Esophagus squamous epithelium (tissue), 5 donors: ENCODE measurements around the gene NCKAP5. TPM values are rescaled to one million over a fixed set of nuclear protein-coding genes. Genes with fewer than 3 reads are reported as not detected.

Experiments
- DNase-seq: peaks from one replicate; lab custom pipeline; 2025; lab: John Stamatoyannopoulos, UW
- H3K27ac ChIP-seq, 4 donors: fragments of 200-600 bp; sonication (generic); one replicate each; pipeline ENCODE4 v1.5.1; 2016 to 2019; ENCODE audit warnings: mild to moderate bottlenecking in 1 of 4
- H3K27me3 ChIP-seq, 4 donors: fragments of 200-600 bp; sonication (generic); 1 replicate in 3 of 4; 2 replicates in 1 of 4; pipeline versions ENCODE4 v1.5.1 to v1.6.0; 2017 to 2021; ENCODE audit warnings: antibody characterized with exemption in 1 of 4
- H3K36me3 ChIP-seq, 3 donors: fragments of 200-600 bp; sonication (generic); one replicate each; pipeline ENCODE4 v1.5.1; 2016 to 2019
- H3K4me1 ChIP-seq, 3 donors: fragments of 200-600 bp; sonication (generic); one replicate each; pipeline ENCODE4 v1.5.1; 2017 to 2019
- H3K4me3 ChIP-seq, 4 donors: fragments of 200-600 bp; sonication (generic); 1 replicate in 3 of 4; 2 replicates in 1 of 4; pipeline ENCODE4 v1.5.1; 2016 to 2019; ENCODE audit warnings: mild to moderate bottlenecking in 2 of 4, moderate library complexity in 1 of 4
- H3K9me3 ChIP-seq, 3 donors: fragments of 200-600 bp; sonication (generic); one replicate each; pipeline ENCODE4 v1.5.1; 2016 to 2019
- CTCF ChIP-seq, 6 experiments: fragments of 450-650 bp in 4 of 6; fragments of 200-600 bp in 2 of 6; sonication (generic) in 2 of 6; IDR thresholded peaks; one replicate each; pipeline ENCODE4 v1.5.1; 2016 to 2019; ENCODE audit warnings: antibody characterized with exemption in 6 of 6, mild to moderate bottlenecking in 4 of 6, moderate library complexity in 4 of 6
- POLR2A ChIP-seq, 4 donors: fragments of 450-650 bp; IDR thresholded peaks; one replicate each; pipeline ENCODE4 v1.6.1; 2017; ENCODE audit warnings: antibody characterized with exemption in 4 of 4, mild to moderate bottlenecking in 4 of 4, moderate library complexity in 3 of 4
- WGBS, 2 donors: methylation state at CpG; one replicate each; pipeline ENCODE4 v1.1.5; 2018; 5-methylcytosine and 5-hydroxymethylcytosine counted together
- intact Hi-C: fragments of 100-400 bp; cut with DNase I; formaldehyde crosslinking; loops from one replicate; pipeline ENCODE4 v1.15.0; 2022
- total RNA-seq, 4 donors: library from RNA; depleted of rRNA; stranded (reverse); fragments of >200 nt; gene quantifications; one replicate each; pipeline ENCODE4 v1.1.0, GENCODE V29; 2016
- donor health status: DM: yes; HTN: yes; CAD: no.

NCKAP5 gene
- total RNA-seq, 4 donors from 2014 or later: 4.5 to 6.9 (median 5.3) TPM

DNA sequence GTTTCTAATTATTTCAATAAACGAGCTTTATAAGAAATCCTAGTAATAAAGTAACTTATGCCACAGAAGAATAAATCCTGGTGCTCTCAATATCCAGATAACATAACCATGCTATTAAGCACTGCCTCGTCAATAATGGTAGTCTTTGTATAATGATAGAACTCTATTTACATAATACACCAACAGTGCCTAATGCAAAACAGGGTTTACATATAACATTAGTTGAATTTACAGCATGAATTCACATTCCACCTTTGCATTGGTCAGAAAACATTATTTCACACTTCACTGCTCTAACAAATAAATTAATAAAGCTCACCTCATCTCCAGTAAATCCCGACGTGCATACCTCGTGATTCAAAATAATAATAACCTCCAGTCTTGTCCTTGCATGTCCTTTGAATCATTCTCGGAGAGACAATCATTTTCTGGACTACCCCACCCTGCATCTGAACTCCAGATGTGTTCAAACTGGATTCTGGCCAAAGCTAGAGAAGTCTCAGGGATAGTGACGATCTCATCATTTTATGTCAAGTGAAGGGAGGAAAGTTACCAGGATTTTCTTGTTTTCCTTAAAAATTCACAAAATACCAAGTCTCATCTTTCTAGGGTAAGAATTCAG lies 189.2 kb downstream of the NCKAP5 start:
- Histone ChIP-seq H3K9me3 (no peaks in the 10 kb centered on the region), H3K4me1 (peaks cover 0 to 17% (median 4%) of the 10 kb centered on the region in 3 donors)

GRCh38 chr2:133378386-133378785 lies 189.9 kb downstream of the NCKAP5 start:
- Histone ChIP-seq H3K4me3 (no peak overlapping the region), H3K27me3 (no peaks in the 10 kb centered on the region), H3K36me3 (no peaks in the 10 kb centered on the region), H3K27ac (no peak overlapping the region), H3K4me1 (peaks cover 0 to 17% (median 4%) of the 10 kb centered on the region in 3 donors), H3K9me3 (no peaks in the 10 kb centered on the region)
- intact Hi-C loops: no loop called here
- no peak for TF ChIP-seq POLR2A (IDR thresholded peaks at IDR 0.05)
- no peak for TF ChIP-seq CTCF (IDR thresholded peaks at IDR 0.05)
- WGBS, 2 donors: 62 to 100% methylated on average over 1 of the region's 1 CpG
- DNase-seq: no peak

More for the DNA sequence above, 189.2 kb downstream of the NCKAP5 start:
- H3K36me3 ChIP-seq: no peaks in the 10 kb centered on the region
- intact Hi-C loops: no loop called here
- TF ChIP-seq CTCF (IDR thresholded peaks at IDR 0.05) (no peak), POLR2A (IDR thresholded peaks at IDR 0.05) (no peak)
- no peak overlapping the region for H3K27ac ChIP-seq
- DNase-seq: no peak
- 27 to 40% methylated on average over 7 of the region's 7 CpGs for WGBS, 2 donors
- H3K27me3 ChIP-seq: no peaks in the 10 kb centered on the region
- H3K4me3 ChIP-seq: no peak overlapping the region

GRCh38 chr2:133377599-133377998 lies 190.7 kb downstream of the NCKAP5 start:
- H3K36me3 ChIP-seq: no peaks in the 10 kb centered on the region
- H3K9me3 ChIP-seq: no peaks in the 10 kb centered on the region
- DNase-seq: no peak
- no peak overlapping the region for H3K4me3 ChIP-seq
- TF ChIP-seq POLR2A (IDR thresholded peaks at IDR 0.05): no peak
- no peak for TF ChIP-seq CTCF (IDR thresholded peaks at IDR 0.05)
- H3K27me3 ChIP-seq: no peaks in the 10 kb centered on the region
- WGBS, 2 donors: 55 to 71% methylated on average over 2 of the region's 2 CpGs
- H3K4me1 ChIP-seq: peaks cover 0 to 17% (median 4%) of the 10 kb centered on the region in 3 donors
- intact Hi-C loops: no loop called here
- H3K27ac ChIP-seq: no peak overlapping the region

GRCh38 chr2:133377021-133377481 lies 191.2 kb downstream of the NCKAP5 start:
- H3K9me3 ChIP-seq: no peaks in the 10 kb centered on the region
- no peak for DNase-seq
- H3K36me3 ChIP-seq: no peaks in the 10 kb centered on the region
- no peak for TF ChIP-seq POLR2A (IDR thresholded peaks at IDR 0.05)
- no peak overlapping the region for H3K27ac ChIP-seq
- H3K4me1 ChIP-seq: peaks cover 0 to 17% (median 4%) of the 10 kb centered on the region in 3 donors
- no peak overlapping the region for H3K4me3 ChIP-seq
- intact Hi-C loops: no loop called here
- H3K27me3 ChIP-seq: no peaks in the 10 kb centered on the region

DNA sequence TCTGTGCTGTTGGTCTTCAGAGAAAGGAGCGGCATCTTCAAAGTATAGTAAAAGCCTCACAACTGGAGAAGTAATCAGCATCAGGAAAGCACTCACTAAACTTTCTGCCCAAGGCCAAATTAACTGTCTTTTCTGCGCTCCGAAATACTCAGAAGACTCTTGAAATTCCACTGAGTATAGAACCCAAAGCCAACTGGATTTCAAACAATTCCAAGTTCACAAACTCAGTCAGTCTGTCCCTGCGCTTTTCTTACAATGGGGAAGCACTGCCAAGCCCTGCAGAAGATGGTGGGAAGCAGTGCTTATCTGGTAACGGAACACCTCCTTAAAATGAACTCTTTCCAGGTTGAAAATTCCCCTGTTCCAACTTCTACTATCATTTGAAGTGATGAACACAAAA lies 193.5 kb downstream of the NCKAP5 start:
- intact Hi-C loops: no loop called here
- Histone ChIP-seq H3K9me3 (no peaks in the 10 kb centered on the region), H3K27ac (no peak overlapping the region), H3K4me3 (no peak overlapping the region), H3K27me3 (no peaks in the 10 kb centered on the region), H3K4me1 (peaks cover 0 to 17% (median 4%) of the 10 kb centered on the region in 3 donors), H3K36me3 (no peaks in the 10 kb centered on the region)
- no peak for DNase-seq
- 90 to 95% methylated on average over 5 of the region's 5 CpGs for WGBS, 2 donors
- TF ChIP-seq CTCF (IDR thresholded peaks at IDR 0.05): no peak
- TF ChIP-seq POLR2A (IDR thresholded peaks at IDR 0.05): no peak
